ENCODE results near the gene SYT3.

Gene SYT3

DNA sequence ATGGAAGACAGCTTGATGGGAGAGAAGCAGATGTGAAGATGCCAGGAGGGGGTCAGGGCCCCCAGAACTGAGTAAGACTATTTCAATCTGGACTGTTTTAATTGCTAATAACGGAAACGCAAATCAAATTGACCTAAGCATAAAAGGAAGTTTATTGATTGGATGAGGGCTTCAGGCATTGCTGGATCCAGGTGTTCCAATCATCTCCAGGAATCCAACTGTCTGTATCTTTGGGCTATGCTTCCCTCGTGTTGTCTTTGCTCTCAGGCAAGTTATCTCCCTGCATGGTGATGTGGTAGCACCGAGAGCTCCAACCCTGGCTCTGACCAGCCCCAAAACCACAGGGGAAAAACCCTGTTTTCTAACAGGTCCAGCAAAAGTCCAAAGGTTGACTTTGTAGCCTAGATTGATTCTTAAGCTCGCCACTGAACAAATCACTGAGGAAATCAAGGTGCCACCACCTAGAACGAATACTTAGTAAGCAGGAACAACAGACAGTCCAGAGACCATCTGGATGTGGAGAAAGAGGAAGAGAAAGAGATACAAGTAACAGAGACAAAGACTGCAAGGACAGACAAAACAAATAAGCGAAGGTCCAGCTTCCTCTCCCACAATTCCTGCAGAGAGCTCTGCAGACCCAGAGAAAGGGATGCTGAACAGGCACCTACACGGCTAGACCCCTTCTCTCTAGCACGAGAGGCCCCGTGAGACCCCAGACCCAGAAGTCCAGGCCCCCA lies 8.4 kb upstream of the SYT3 start:
- H3K27me3 ChIP-seq (replicated peaks; ENCODE audit: control insufficient read depth, insufficient read depth, low read length), result no peaks in the 10 kb centered on the region
- no peaks in the 10 kb centered on the region for H3K36me3 ChIP-seq (ENCODE audit: control insufficient read depth, insufficient read depth, low read length)
- DNase-seq (ENCODE audit: extremely low read depth, insufficient read length), result no peak
- no peak for TF ChIP-seq CTCF (IDR thresholded peaks at IDR 0.05; ENCODE audit: insufficient read depth, low read length, poor library complexity, severe bottlenecking)
- H3K4me3 ChIP-seq (replicated peaks; ENCODE audit: low read depth, low read length), result no peak overlapping the region

DNA sequence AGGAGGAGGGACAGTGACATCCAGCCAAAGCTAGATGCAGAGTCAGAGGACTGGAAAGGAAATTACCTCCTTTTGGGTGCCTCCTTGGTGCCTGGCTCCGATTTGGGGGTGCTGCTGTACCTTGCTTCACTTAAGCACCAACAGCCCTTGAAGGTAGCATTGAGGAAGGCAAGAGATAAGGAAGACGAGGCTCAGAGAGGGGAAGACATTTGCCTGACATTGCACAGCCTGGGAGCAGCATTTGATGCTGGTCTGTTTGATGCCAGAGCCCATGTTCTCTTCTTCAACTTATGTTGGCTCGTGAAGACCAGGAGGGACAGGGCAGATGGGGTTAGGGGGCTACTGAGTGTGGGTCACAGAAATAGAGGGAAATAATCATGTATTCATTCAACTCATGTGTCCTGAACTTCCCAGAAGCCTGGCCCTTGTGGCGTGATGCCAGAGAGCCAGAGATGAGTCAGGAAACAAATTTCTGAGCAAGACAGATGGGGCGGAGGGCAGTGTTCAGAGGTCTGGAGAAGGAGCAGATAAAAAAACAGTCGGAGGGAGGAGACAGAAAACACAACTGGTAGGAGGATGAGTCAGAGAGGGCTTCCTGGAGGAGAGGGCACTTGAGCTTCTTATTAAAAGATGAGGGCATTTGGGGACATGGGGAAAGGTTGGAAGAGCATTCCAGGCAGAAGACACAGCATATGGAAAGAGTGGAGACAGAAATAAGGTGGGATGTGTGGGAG lies 6.6 kb upstream of the SYT3 start:
- no peak for TF ChIP-seq CTCF (IDR thresholded peaks at IDR 0.05; ENCODE audit: insufficient read depth, low read length, poor library complexity, severe bottlenecking)
- Histone ChIP-seq H3K36me3 (ENCODE audit: control insufficient read depth, insufficient read depth, low read length) (no peaks in the 10 kb centered on the region), H3K27me3 (replicated peaks; ENCODE audit: control insufficient read depth, insufficient read depth, low read length) (no peaks in the 10 kb centered on the region), H3K4me3 (replicated peaks; ENCODE audit: low read depth, low read length) (no peak overlapping the region)
- DNase-seq (ENCODE audit: extremely low read depth, insufficient read length), result no peak

GRCh38 chr19:50645107-50645506 lies 5.4 kb upstream of the SYT3 start:
- TF ChIP-seq CTCF (IDR thresholded peaks at IDR 0.05; ENCODE audit: insufficient read depth, low read length, poor library complexity, severe bottlenecking), result no peak
- Histone ChIP-seq H3K36me3 (ENCODE audit: control insufficient read depth, insufficient read depth, low read length) (no peaks in the 10 kb centered on the region), H3K27me3 (replicated peaks; ENCODE audit: control insufficient read depth, insufficient read depth, low read length) (no peaks in the 10 kb centered on the region; the same call in 1 of the 2 replicates), H3K4me3 (replicated peaks; ENCODE audit: low read depth, low read length) (no peak overlapping the region)
- DNase-seq (ENCODE audit: extremely low read depth, insufficient read length), result no peak

DNA sequence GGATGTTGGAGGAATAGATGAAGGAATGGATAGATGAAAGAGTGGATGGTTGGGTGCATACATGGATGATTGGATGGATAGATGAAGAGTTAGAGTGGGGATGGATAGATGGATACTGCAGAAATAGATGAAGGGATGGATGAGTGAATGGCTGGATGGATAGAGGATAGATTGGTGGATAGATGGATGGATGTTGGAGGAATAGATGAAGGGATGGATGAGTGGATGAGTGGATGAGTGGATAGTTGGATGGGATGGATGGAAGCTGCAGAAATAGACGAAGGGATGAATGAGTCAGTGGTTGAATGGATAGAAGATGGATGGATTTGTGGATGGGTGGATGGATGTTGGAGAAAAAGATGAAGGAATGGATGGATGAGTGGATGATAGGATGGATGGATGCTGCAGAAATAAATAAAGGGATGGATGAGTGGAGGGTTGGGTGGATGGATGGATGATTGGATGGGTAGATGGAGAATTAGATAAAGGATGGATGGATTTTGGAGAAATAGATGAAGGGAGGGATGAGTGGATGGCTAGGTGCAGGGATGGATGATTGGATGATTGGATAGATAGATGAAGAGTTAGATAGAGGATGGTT lies 4.7 kb upstream of the SYT3 start:
- Histone ChIP-seq H3K27me3 (replicated peaks; ENCODE audit: control insufficient read depth, insufficient read depth, low read length) (no peaks in the 10 kb centered on the region; the same call in 1 of the 2 replicates), H3K4me3 (replicated peaks; ENCODE audit: low read depth, low read length) (no peak overlapping the region), H3K36me3 (ENCODE audit: control insufficient read depth, insufficient read depth, low read length) (no peaks in the 10 kb centered on the region)
- no peak for TF ChIP-seq CTCF (IDR thresholded peaks at IDR 0.05; ENCODE audit: insufficient read depth, low read length, poor library complexity, severe bottlenecking)
- DNase-seq (ENCODE audit: extremely low read depth, insufficient read length), result no peak

GRCh38 chr19:50640368-50640767 lies 687 bp upstream of the SYT3 start:
- no peak for TF ChIP-seq CTCF (IDR thresholded peaks at IDR 0.05; ENCODE audit: insufficient read depth, low read length, poor library complexity, severe bottlenecking)

More at GRCh38 chr19:50640368-50640767, 687 bp upstream of the SYT3 start:
- no peak for DNase-seq (ENCODE audit: extremely low read depth, insufficient read length)
- Histone ChIP-seq H3K27me3 (replicated peaks; ENCODE audit: control insufficient read depth, insufficient read depth, low read length) (no peaks in the 10 kb centered on the region; the same call in 1 of the 2 replicates), H3K36me3 (ENCODE audit: control insufficient read depth, insufficient read depth, low read length) (no peaks in the 10 kb centered on the region), H3K4me3 (replicated peaks; ENCODE audit: low read depth, low read length) (no peak overlapping the region)

Data from GM06990 (cell line).